ENCODE results near the gene C11orf68.

Gene C11orf68

GRCh38 chr11:65962141-65962564 lies 43.3 kb upstream of the C11orf68 start:
- Histone ChIP-seq H3K9me3 (ENCODE audit: severe bottlenecking) (no peaks in the 10 kb centered on the region), H3K4me1 (ENCODE audit: insufficient read depth, poor library complexity, severe bottlenecking) (peaks cover 6% of the 10 kb centered on the region), H3K27me3 (ENCODE audit: insufficient read depth, poor library complexity, severe bottlenecking) (no peaks in the 10 kb centered on the region), H3K36me3 (ENCODE audit: low read depth) (peaks cover 36% of the 10 kb centered on the region), H3K4me3 (ENCODE audit: severe bottlenecking) (peak overlapping the region; percentile 91), H3K27ac (ENCODE audit: poor library complexity, severe bottlenecking) (peak overlapping the region; percentile 45)
- DNase-seq (ENCODE audit: low spot score), result no peak
- no peak for ATAC-seq (ENCODE audit: low read depth)
- TF ChIP-seq, protein P1, sequence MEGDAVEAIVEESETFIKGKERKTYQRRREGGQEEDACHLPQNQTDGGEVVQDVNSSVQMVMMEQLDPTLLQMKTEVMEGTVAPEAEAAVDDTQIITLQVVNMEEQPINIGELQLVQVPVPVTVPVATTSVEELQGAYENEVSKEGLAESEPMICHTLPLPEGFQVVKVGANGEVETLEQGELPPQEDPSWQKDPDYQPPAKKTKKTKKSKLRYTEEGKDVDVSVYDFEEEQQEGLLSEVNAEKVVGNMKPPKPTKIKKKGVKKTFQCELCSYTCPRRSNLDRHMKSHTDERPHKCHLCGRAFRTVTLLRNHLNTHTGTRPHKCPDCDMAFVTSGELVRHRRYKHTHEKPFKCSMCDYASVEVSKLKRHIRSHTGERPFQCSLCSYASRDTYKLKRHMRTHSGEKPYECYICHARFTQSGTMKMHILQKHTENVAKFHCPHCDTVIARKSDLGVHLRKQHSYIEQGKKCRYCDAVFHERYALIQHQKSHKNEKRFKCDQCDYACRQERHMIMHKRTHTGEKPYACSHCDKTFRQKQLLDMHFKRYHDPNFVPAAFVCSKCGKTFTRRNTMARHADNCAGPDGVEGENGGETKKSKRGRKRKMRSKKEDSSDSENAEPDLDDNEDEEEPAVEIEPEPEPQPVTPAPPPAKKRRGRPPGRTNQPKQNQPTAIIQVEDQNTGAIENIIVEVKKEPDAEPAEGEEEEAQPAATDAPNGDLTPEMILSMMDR (IDR thresholded peaks at IDR 0.05; ENCODE audit: poor library complexity, severe bottlenecking), result no peak

DNA sequence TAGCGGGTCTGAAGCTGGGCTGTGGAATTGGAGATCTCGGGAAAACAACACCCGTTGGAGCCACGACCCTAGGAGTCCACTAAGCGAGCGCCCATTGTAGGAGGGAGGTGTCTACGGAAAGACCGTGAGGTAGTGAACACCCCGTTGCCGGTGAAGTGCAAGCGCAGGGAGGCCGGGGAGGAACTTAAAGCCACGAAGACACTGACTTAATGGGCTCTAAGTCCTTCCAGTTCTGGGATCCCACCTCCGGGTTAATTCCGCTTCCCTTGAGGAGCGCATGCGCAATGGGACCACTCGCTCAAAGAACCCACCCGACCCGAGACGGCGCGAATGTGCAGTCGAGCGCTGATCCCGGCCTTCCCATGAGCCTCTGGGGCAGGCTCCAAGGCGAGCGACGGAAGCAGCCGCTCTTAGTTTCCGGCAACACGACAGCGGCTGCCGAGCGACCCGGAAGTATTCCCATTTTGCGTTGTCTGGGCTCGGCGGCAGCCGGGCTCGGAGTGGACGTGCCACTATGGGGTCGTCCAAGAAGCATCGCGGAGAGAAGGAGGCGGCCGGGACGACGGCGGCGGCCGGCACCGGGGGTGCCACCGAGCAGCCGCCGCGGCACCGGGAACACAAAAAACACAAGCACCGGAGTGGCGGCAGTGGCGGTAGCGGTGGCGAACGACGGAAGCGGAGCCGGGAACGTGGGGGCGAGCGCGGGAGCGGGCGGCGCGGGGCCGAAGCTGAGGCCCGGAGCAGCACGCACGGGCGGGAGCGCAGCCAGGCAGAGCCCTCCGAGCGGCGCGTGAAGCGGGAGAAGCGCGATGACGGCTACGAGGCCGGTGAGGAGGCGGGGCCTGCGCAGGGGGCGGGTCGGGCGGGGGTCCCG lies 42.6 kb upstream of the C11orf68 start, which contains the start of gene SART1:
SART1 (plus strand) TSS at position 468 of the 874 bp plus-strand sequence; CDS start at position 515, 47 bp downstream.
- peak; percentile 93 for ATAC-seq (ENCODE audit: low read depth)
- peaks cover 6% of the 10 kb centered on the region for H3K4me1 ChIP-seq (ENCODE audit: insufficient read depth, poor library complexity, severe bottlenecking)
- TF ChIP-seq, protein P1 (IDR thresholded peaks at IDR 0.05; ENCODE audit: poor library complexity, severe bottlenecking), result no peak
- DNase-seq (ENCODE audit: low spot score), result peak; percentile 97
- peaks cover 29% of the 10 kb centered on the region for H3K36me3 ChIP-seq (ENCODE audit: low read depth)
- no peaks in the 10 kb centered on the region for H3K27me3 ChIP-seq (ENCODE audit: insufficient read depth, poor library complexity, severe bottlenecking)
- H3K4me3 ChIP-seq (ENCODE audit: severe bottlenecking), result peak within 1 kb of the TSS; percentile 91
- no peaks in the 10 kb centered on the region for H3K9me3 ChIP-seq (ENCODE audit: severe bottlenecking)
- H3K27ac ChIP-seq (ENCODE audit: poor library complexity, severe bottlenecking), result peak within 1 kb of the TSS; percentile 45

- Histone ChIP-seq H3K27ac (ENCODE audit: poor library complexity, severe bottlenecking) (peak overlapping the region; percentile 45), H3K9me3 (ENCODE audit: severe bottlenecking) (no peaks in the 10 kb centered on the region), H3K27me3 (ENCODE audit: insufficient read depth, poor library complexity, severe bottlenecking) (no peaks in the 10 kb centered on the region), H3K4me1 (ENCODE audit: insufficient read depth, poor library complexity, severe bottlenecking) (peaks cover 6% of the 10 kb centered on the region), H3K36me3 (ENCODE audit: low read depth) (peaks cover 23% of the 10 kb centered on the region), H3K4me3 (ENCODE audit: severe bottlenecking) (peak overlapping the region; percentile 91)
- no peak; the same call in 2 of the 3 replicates for ATAC-seq (ENCODE audit: low read depth)
- TF ChIP-seq, protein P1 (IDR thresholded peaks at IDR 0.05; ENCODE audit: poor library complexity, severe bottlenecking), result no peak
- DNase-seq (ENCODE audit: low spot score), result no peak
Observed at GRCh38 chr11:65960824-65961266, 42.0 kb upstream of the C11orf68 start.

- Histone ChIP-seq H3K27ac (ENCODE audit: poor library complexity, severe bottlenecking) (no peak overlapping the region), H3K27me3 (ENCODE audit: insufficient read depth, poor library complexity, severe bottlenecking) (no peaks in the 10 kb centered on the region), H3K4me1 (ENCODE audit: insufficient read depth, poor library complexity, severe bottlenecking) (peaks cover 6% of the 10 kb centered on the region), H3K36me3 (ENCODE audit: low read depth) (peaks cover 3% of the 10 kb centered on the region), H3K4me3 (ENCODE audit: severe bottlenecking) (no peak overlapping the region), H3K9me3 (ENCODE audit: severe bottlenecking) (no peaks in the 10 kb centered on the region)
- DNase-seq (ENCODE audit: low spot score) (no peak), ATAC-seq (ENCODE audit: low read depth) (no peak)
- TF ChIP-seq, protein P1 (IDR thresholded peaks at IDR 0.05; ENCODE audit: poor library complexity, severe bottlenecking), result no peak
Observed at GRCh38 chr11:65958774-65959420, 40.0 kb upstream of the C11orf68 start.
